IMR-90 (cell line): ENCODE results near the gene COL24A1. TPM values are rescaled to one million over a fixed set of nuclear protein-coding genes. Genes with fewer than 3 reads are reported as not detected.

Source experiments
- ATAC-seq: fragments of 200-7000 bp; cut with Tn5 transposase; 2 replicates; pipeline ENCODE4 v1.9.1; 2020; ENCODE audit warnings: low read depth, mild to moderate bottlenecking, moderate library complexity
- BruUV-seq: library from RNA; stranded (reverse); fragments of 400-500 nt; replicated peaks from 2 replicates; lab custom pipeline; 2021; lab: Mats Ljungman, UMichigan
- CTCF ChIA-PET: fragments of 300-600 bp; formaldehyde crosslinking; extraction: SDS; loops from one replicate; lab custom pipeline; 2021; ENCODE audit warnings: antibody characterized with exemption; lab: Yijun Ruan, JAX
- POLR2A ChIA-PET: fragments of 300-600 bp; sonication (Branson Sonifier 250); formaldehyde crosslinking; loops from one replicate; lab custom pipeline; 2022; ENCODE audit warnings: antibody characterized with exemption; ENCODE audit not compliant: unreplicated experiment; lab: Charles Lee
- DNase-seq: peaks from one replicate; pipeline ENCODE4 v3.0.0; 2013
- H2AFZ ChIP-seq: replicated peaks from 2 replicates; pipeline ENCODE3; 2013; ENCODE audit warnings: low read length, mild to moderate bottlenecking; ENCODE audit not compliant: poor library complexity
- H2AK5ac ChIP-seq: 2 replicates; pipeline ENCODE4 v1.6.1; 2013; ENCODE audit warnings: low read depth, low read length, inconsistent platforms
- H2AK9ac ChIP-seq: replicated peaks from 2 replicates; pipeline ENCODE3; 2013; ENCODE audit warnings: mild to moderate bottlenecking, low read depth, low read length, moderate library complexity; ENCODE audit not compliant: poor library complexity
- H2BK120ac ChIP-seq: 2 replicates; pipeline ENCODE4 v1.6.1; 2013; ENCODE audit warnings: low read depth, low read length, inconsistent platforms
- H2BK15ac ChIP-seq: 3 replicates; pipeline ENCODE4 v1.6.1; 2013; ENCODE audit warnings: low read depth, low read length, inconsistent platforms
- H2BK20ac ChIP-seq: 2 replicates; pipeline ENCODE4 v1.6.1; 2013; ENCODE audit warnings: low read depth, mild to moderate bottlenecking, inconsistent platforms, low read length, moderate library complexity
- H2BK5ac ChIP-seq: 2 replicates; pipeline ENCODE4 v1.6.1; 2013; ENCODE audit warnings: mild to moderate bottlenecking, low read depth, low read length, inconsistent platforms; ENCODE audit not compliant: poor library complexity, severe bottlenecking
- H3K14ac ChIP-seq: replicated peaks from 2 replicates; pipeline ENCODE4 v1.6.1; 2013; ENCODE audit warnings: low read depth, low read length, inconsistent platforms
- H3K18ac ChIP-seq: 2 replicates; pipeline ENCODE4 v1.6.1; 2013; ENCODE audit warnings: low read depth, low read length, control low read depth
- H3K23ac ChIP-seq: 2 replicates; pipeline ENCODE4 v1.6.1; 2013; ENCODE audit warnings: low read depth, low read length, inconsistent platforms
- H3K27ac ChIP-seq: 2 replicates; pipeline ENCODE4 v1.5.1; 2013; ENCODE audit warnings: mild to moderate bottlenecking, control low read depth, low read length; ENCODE audit not compliant: insufficient read depth
- H3K27me3 ChIP-seq: 2 replicates; pipeline ENCODE4 v1.6.1; 2013; ENCODE audit warnings: low read length; ENCODE audit not compliant: control insufficient read depth, insufficient read depth
- H3K36me3 ChIP-seq: 2 replicates; pipeline ENCODE4 v1.6.1; 2013; ENCODE audit warnings: low read length, mixed read lengths; ENCODE audit not compliant: control insufficient read depth, insufficient read depth
- H3K4ac ChIP-seq: 2 replicates; pipeline ENCODE4 v1.6.1; 2013; ENCODE audit warnings: low read depth, low read length, inconsistent platforms
- H3K4me1 ChIP-seq: 2 replicates; pipeline ENCODE4 v1.6.1; 2013; ENCODE audit warnings: low read length, mixed read lengths; ENCODE audit not compliant: control insufficient read depth, insufficient read depth
- H3K4me2 ChIP-seq: 2 replicates; pipeline ENCODE4 v1.6.1; 2013; ENCODE audit warnings: low read depth, mild to moderate bottlenecking, control low read depth, low read length, moderate library complexity
- H3K4me3 ChIP-seq: 2 replicates; pipeline ENCODE4 v1.5.1; 2013; ENCODE audit warnings: low read depth, mild to moderate bottlenecking, control low read depth, low read length, moderate library complexity; ENCODE audit not compliant: insufficient read depth
- H3K56ac ChIP-seq: 2 replicates; pipeline ENCODE4 v1.6.1; 2013; ENCODE audit warnings: low read length, inconsistent platforms; ENCODE audit not compliant: insufficient read depth; ENCODE audit errors: extremely low read depth
- H3K79me1 ChIP-seq, 2 experiments: 2 replicates each; pipeline ENCODE4 v1.6.1; 2013; ENCODE audit warnings: low read length in 2 of 2, inconsistent platforms in 1 of 2, low read depth in 1 of 2
- H3K9ac ChIP-seq: 2 replicates; pipeline ENCODE4 v1.6.1; 2013; ENCODE audit warnings: low read depth, low read length, control low read depth
- H3K9me1 ChIP-seq: 2 replicates; pipeline ENCODE4 v1.6.1; 2013; ENCODE audit warnings: low read length, inconsistent platforms; ENCODE audit not compliant: insufficient read depth
- H3K9me3 ChIP-seq: 2 replicates; pipeline ENCODE4 v1.6.1; 2013; ENCODE audit warnings: low read length; ENCODE audit not compliant: control insufficient read depth, insufficient read depth
- H4K20me1 ChIP-seq: 2 replicates; pipeline ENCODE4 v1.6.1; 2013; ENCODE audit warnings: low read length, inconsistent platforms; ENCODE audit not compliant: insufficient read depth
- H4K5ac ChIP-seq: 2 replicates; pipeline ENCODE4 v1.6.1; 2013; ENCODE audit warnings: mild to moderate bottlenecking, low read depth, low read length, control low read depth
- H4K8ac ChIP-seq, 2 experiments: 2 replicates each; pipeline ENCODE4 v1.6.1; 2013; ENCODE audit warnings: low read depth in 2 of 2, low read length in 2 of 2, control low read depth in 1 of 2, inconsistent platforms in 1 of 2
- H4K91ac ChIP-seq: 2 replicates; pipeline ENCODE4 v1.6.1; 2013; ENCODE audit warnings: low read depth, low read length, inconsistent platforms; ENCODE audit not compliant: insufficient read depth
- BHLHE40 ChIP-seq: fragments of 150-350 bp; IDR thresholded peaks from 2 replicates; pipeline ENCODE4 v1.6.1; 2016; ENCODE audit warnings: mild to moderate bottlenecking, low read depth, low read length
- CEBPB ChIP-seq: IDR thresholded peaks from 2 replicates; pipeline ENCODE4 v1.6.1; 2012; ENCODE audit warnings: low read depth, low read length, improper control_type of control experiment
- CHD1 ChIP-seq: IDR thresholded peaks from 2 replicates; pipeline ENCODE4 v1.6.1; 2012; ENCODE audit warnings: low read depth, low read length, improper control_type of control experiment
- ELK1 ChIP-seq: fragments of 150-350 bp; IDR thresholded peaks from 2 replicates; pipeline ENCODE4 v1.6.1; 2016; ENCODE audit warnings: low read depth, mild to moderate bottlenecking, low read length, moderate library complexity, borderline replicate concordance
- FOS ChIP-seq: fragments of 150-350 bp; IDR thresholded peaks from 2 replicates; pipeline ENCODE4 v1.6.1; 2016; ENCODE audit warnings: low read depth, low read length
- MAFK ChIP-seq: IDR thresholded peaks from 2 replicates; pipeline ENCODE4 v1.6.1; 2012; ENCODE audit warnings: low read depth, low read length, improper control_type of control experiment
- MAZ ChIP-seq: IDR thresholded peaks from 2 replicates; pipeline ENCODE4 v1.6.1; 2012; ENCODE audit warnings: low read depth, mild to moderate bottlenecking, low read length, improper control_type of control experiment, moderate library complexity, borderline replicate concordance
- MXI1 ChIP-seq: IDR thresholded peaks from 2 replicates; pipeline ENCODE4 v1.6.1; 2012; ENCODE audit warnings: low read depth, mild to moderate bottlenecking, low read length, moderate library complexity, borderline replicate concordance
- NFE2L2 ChIP-seq: fragments of 150-350 bp; IDR thresholded peaks from 2 replicates; pipeline ENCODE4 v1.6.1; 2016; ENCODE audit warnings: low read depth, mild to moderate bottlenecking, low read length
- POLR2A ChIP-seq: IDR thresholded peaks from 2 replicates; pipeline ENCODE4 v1.6.1; 2012; ENCODE audit warnings: mild to moderate bottlenecking, low read depth, low read length
- RAD21 ChIP-seq: IDR thresholded peaks from 2 replicates; pipeline ENCODE4 v1.6.1; 2012; ENCODE audit warnings: low read length, improper control_type of control experiment
- RCOR1 ChIP-seq: IDR thresholded peaks from 2 replicates; pipeline ENCODE4 v1.6.1; 2012; ENCODE audit warnings: mild to moderate bottlenecking, low read length, improper control_type of control experiment; ENCODE audit not compliant: insufficient replicate concordance
- RFX5 ChIP-seq: IDR thresholded peaks from 2 replicates; pipeline ENCODE4 v1.8.0; 2012; ENCODE audit warnings: low read depth, mild to moderate bottlenecking, low read length, moderate library complexity
- SMC3 ChIP-seq: fragments of 150-350 bp; IDR thresholded peaks from 2 replicates; pipeline ENCODE4 v1.6.1; 2016; ENCODE audit warnings: low read depth, mild to moderate bottlenecking, antibody characterized with exemption, low read length, moderate library complexity
- USF2 ChIP-seq: fragments of 150-350 bp; IDR thresholded peaks from 2 replicates; pipeline ENCODE4 v1.6.1; 2017; ENCODE audit warnings: mild to moderate bottlenecking, antibody characterized with exemption, low read length, low read depth
- WGBS, 2 experiments: methylation state at CpG; one replicate each; pipeline versions ENCODE4 v1.1.5 to v1.1.7; 2013; ENCODE audit warnings: missing lambda C conversion rate in 2 of 2; ENCODE audit not compliant: insufficient read length in 1 of 2; ENCODE audit errors: extremely low coverage in 2 of 2; 5-methylcytosine and 5-hydroxymethylcytosine counted together
- dilution Hi-C: fragments of 300-500 bp; cut with HindIII; formaldehyde crosslinking; loops from one replicate; pipeline ENCODE4 v1.14.3; 2018; ENCODE audit warnings: low sequenced_read_pairs; ENCODE audit not compliant: unreplicated experiment
- in situ Hi-C: fragments of 300-500 bp; cut with MboI; formaldehyde crosslinking; loops from 3 replicates; pipeline ENCODE4 v1.14.3; 2019; ENCODE audit warnings: low sequenced_read_pairs, inconsistent platforms, mixed read lengths
- intact Hi-C: fragments of 100-400 bp; cut with micrococcal nuclease; formaldehyde crosslinking; loops from 2 replicates; pipeline ENCODE4 v1.10.0; 2022
- polyA plus RNA-seq, 3 experiments: library from polyadenylated mRNA; depleted of rRNA; stranded (reverse); fragments of >200 nt; gene quantifications; 2 replicates each; pipeline ENCODE4 v1.2.3, GENCODE V29; 2012; ENCODE audit warnings: low replicate concordance in 1 of 3
- total RNA-seq: library from RNA; depleted of rRNA; stranded (reverse); fragments of >200 nt; gene quantifications from 2 replicates; pipeline ENCODE4 v1.2.3, GENCODE V29; 2012
- TF ChIP-seq, protein P1 (sequence below): conservative IDR thresholded peaks from 2 replicates; pipeline ENCODE4 v1.5.1; 2012; ENCODE audit warnings: mild to moderate bottlenecking, low read depth, low read length, improper control_type of control experiment

COL24A1 gene
- total and polyA plus RNA-seq, 2 of the 4 experiments (the other 2 are of a cell fraction), result 1.4 to 2.2 TPM

GRCh38 chr1:85818371-85818770 is 338.2 kb downstream of the COL24A1 start:
- H3K4me3 ChIP-seq, result no peak overlapping the region
- no peak for TF ChIP-seq MXI1
- TF ChIP-seq FOS, result no peak
- TF ChIP-seq, protein P1, sequence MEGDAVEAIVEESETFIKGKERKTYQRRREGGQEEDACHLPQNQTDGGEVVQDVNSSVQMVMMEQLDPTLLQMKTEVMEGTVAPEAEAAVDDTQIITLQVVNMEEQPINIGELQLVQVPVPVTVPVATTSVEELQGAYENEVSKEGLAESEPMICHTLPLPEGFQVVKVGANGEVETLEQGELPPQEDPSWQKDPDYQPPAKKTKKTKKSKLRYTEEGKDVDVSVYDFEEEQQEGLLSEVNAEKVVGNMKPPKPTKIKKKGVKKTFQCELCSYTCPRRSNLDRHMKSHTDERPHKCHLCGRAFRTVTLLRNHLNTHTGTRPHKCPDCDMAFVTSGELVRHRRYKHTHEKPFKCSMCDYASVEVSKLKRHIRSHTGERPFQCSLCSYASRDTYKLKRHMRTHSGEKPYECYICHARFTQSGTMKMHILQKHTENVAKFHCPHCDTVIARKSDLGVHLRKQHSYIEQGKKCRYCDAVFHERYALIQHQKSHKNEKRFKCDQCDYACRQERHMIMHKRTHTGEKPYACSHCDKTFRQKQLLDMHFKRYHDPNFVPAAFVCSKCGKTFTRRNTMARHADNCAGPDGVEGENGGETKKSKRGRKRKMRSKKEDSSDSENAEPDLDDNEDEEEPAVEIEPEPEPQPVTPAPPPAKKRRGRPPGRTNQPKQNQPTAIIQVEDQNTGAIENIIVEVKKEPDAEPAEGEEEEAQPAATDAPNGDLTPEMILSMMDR, result no peak
- TF ChIP-seq MAFK, result no peak
- no peak for TF ChIP-seq NFE2L2
- TF ChIP-seq BHLHE40, result no peak
- TF ChIP-seq MAZ, result no peak
- no peak for TF ChIP-seq SMC3
- TF ChIP-seq RCOR1, result no peak
- TF ChIP-seq USF2, result no peak
- no peak for TF ChIP-seq RFX5
- TF ChIP-seq ELK1, result no peak
- no peak for TF ChIP-seq CHD1
- TF ChIP-seq POLR2A, result no peak
- TF ChIP-seq RAD21, result no peak
- TF ChIP-seq CEBPB, result no peak
- H3K14ac ChIP-seq, result no peak overlapping the region
- WGBS, 2 experiments, result no CpG with 5 or more reads among the region's 2 CpGs
- BruUV-seq, result no TSS peak
- H2AK5ac ChIP-seq, result no peak overlapping the region
- peak overlapping the region; percentile 40 for H2BK5ac ChIP-seq
- dilution Hi-C loops, result no loop called here
- no peaks in the 10 kb centered on the region for H3K79me1 ChIP-seq
- no peak overlapping the region; a peak in 1 of 4 replicates for H4K8ac ChIP-seq
- no peaks in the 10 kb centered on the region for H3K9me3 ChIP-seq
- ATAC-seq (peak; percentile 94), DNase-seq (peak; percentile 79)
- no peak overlapping the region for H2BK120ac ChIP-seq
- H3K4me2 ChIP-seq, result no peak overlapping the region; the same call in 1 of the 2 replicates
- intact Hi-C loops, result no loop called here
- H3K9ac ChIP-seq, result no peak overlapping the region
- H3K18ac ChIP-seq, result no peak overlapping the region
- POLR2A ChIA-PET, result no interaction called here
- in situ Hi-C loops, result no loop called here
- H2BK15ac ChIP-seq, result no peak overlapping the region
- H3K27me3 ChIP-seq, result no peaks in the 10 kb centered on the region
- H2AK9ac ChIP-seq, result no peak overlapping the region
- no peak overlapping the region for H3K56ac ChIP-seq
- no peak overlapping the region for H3K23ac ChIP-seq
- H4K5ac ChIP-seq, result no peak overlapping the region
- H3K4ac ChIP-seq, result no peak overlapping the region
- H2BK20ac ChIP-seq, result no peak overlapping the region; the same call in 1 of the 2 replicates
- no peak overlapping the region for H3K27ac ChIP-seq
- H4K91ac ChIP-seq, result no peak overlapping the region
- peaks cover 3% of the 10 kb centered on the region; the same call in 1 of the 2 replicates for H3K4me1 ChIP-seq
- H4K20me1 ChIP-seq, result no peaks in the 10 kb centered on the region
- no peaks in the 10 kb centered on the region for H3K36me3 ChIP-seq
- H2AFZ ChIP-seq, result no peak overlapping the region
- no peaks in the 10 kb centered on the region for H3K9me1 ChIP-seq
- CTCF ChIA-PET, result interaction anchor here (0.7 to 1.0 kb wide), 2 partner anchors 79 to 110 kb away, joined by 3 read pairs; partner anchors contain the start of gene ZNHIT6
